ENCODE results near the gene AIPL1. TPM values are rescaled to one million over a fixed set of nuclear protein-coding genes. Genes with fewer than 3 reads are reported as not detected.

Gene AIPL1
- total and polyA plus RNA-seq, 2 donors from 2014 or later = not detected

- no peak for TF ChIP-seq CTCF (IDR thresholded peaks at IDR 0.05; ENCODE audit: borderline replicate concordance, extremely low read depth, insufficient read depth)
- no peaks in the 10 kb centered on the region for H3K4me1 ChIP-seq (ENCODE audit: control insufficient read depth in 2 of 3, insufficient read depth in 2 of 3, low read depth in 1 of 3, low read length in 3 of 3)
- DNase-seq (no peak), FAIRE-seq (no peak)
- H3K4me3 ChIP-seq (ENCODE audit: low read length in 3 of 3) = no peak overlapping the region
- H3K27ac ChIP-seq (ENCODE audit: low read depth in 2 of 2, low read length in 2 of 2) = no peak overlapping the region
- H3K9ac ChIP-seq (ENCODE audit: low read length in 3 of 3) = no peak overlapping the region
- no peaks in the 10 kb centered on the region for H3K27me3 ChIP-seq (ENCODE audit: control insufficient read depth, insufficient read depth, low read length)
- intact Hi-C loops (cut with DNase I) = no loop called here
- no peaks in the 10 kb centered on the region for H3K9me3 ChIP-seq (ENCODE audit: control insufficient read depth in 2 of 3, insufficient read depth in 1 of 3, low read length in 3 of 3)
- H3K36me3 ChIP-seq (ENCODE audit: control insufficient read depth in 2 of 3, insufficient read depth in 3 of 3, low read length in 3 of 3) = no peaks in the 10 kb centered on the region
These were observed 8.4 kb downstream of the AIPL1 start for GRCh38 chr17:6426356-6427101.

- FAIRE-seq (no peak), DNase-seq (no peak)
- intact Hi-C loops (cut with DNase I) = no loop called here
- no peaks in the 10 kb centered on the region for H3K27me3 ChIP-seq (ENCODE audit: control insufficient read depth, insufficient read depth, low read length)
- no peak for TF ChIP-seq CTCF (IDR thresholded peaks at IDR 0.05; ENCODE audit: borderline replicate concordance, extremely low read depth, insufficient read depth)
- H3K4me3 ChIP-seq (ENCODE audit: low read length in 3 of 3) = no peak overlapping the region
- no peaks in the 10 kb centered on the region for H3K4me1 ChIP-seq (ENCODE audit: control insufficient read depth in 2 of 3, insufficient read depth in 2 of 3, low read depth in 1 of 3, low read length in 3 of 3)
- H3K36me3 ChIP-seq (ENCODE audit: control insufficient read depth in 2 of 3, insufficient read depth in 3 of 3, low read length in 3 of 3) = no peaks in the 10 kb centered on the region
- H3K9me3 ChIP-seq (ENCODE audit: control insufficient read depth in 2 of 3, insufficient read depth in 1 of 3, low read length in 3 of 3) = no peaks in the 10 kb centered on the region
- H3K9ac ChIP-seq (ENCODE audit: low read length in 3 of 3) = no peak overlapping the region
- no peak overlapping the region for H3K27ac ChIP-seq (ENCODE audit: low read depth in 2 of 2, low read length in 2 of 2)
These were observed 9.5 kb downstream of the AIPL1 start for GRCh38 chr17:6425407-6425806.

GRCh38 chr17:6423931-6424330, 11.0 kb downstream of the AIPL1 start:
- intact Hi-C loops (cut with DNase I) = no loop called here

More at GRCh38 chr17:6423931-6424330, 11.0 kb downstream of the AIPL1 start:
- Histone ChIP-seq H3K4me3 (ENCODE audit: low read length in 3 of 3) (no peak overlapping the region), H3K4me1 (ENCODE audit: control insufficient read depth in 2 of 3, insufficient read depth in 2 of 3, low read depth in 1 of 3, low read length in 3 of 3) (no peaks in the 10 kb centered on the region), H3K9ac (ENCODE audit: low read length in 3 of 3) (no peak overlapping the region), H3K36me3 (ENCODE audit: control insufficient read depth in 2 of 3, insufficient read depth in 3 of 3, low read length in 3 of 3) (no peaks in the 10 kb centered on the region), H3K27me3 (ENCODE audit: control insufficient read depth, insufficient read depth, low read length) (no peaks in the 10 kb centered on the region), H3K9me3 (ENCODE audit: control insufficient read depth in 2 of 3, insufficient read depth in 1 of 3, low read length in 3 of 3) (no peaks in the 10 kb centered on the region), H3K27ac (ENCODE audit: low read depth in 2 of 2, low read length in 2 of 2) (no peak overlapping the region)
- no peak for TF ChIP-seq CTCF (IDR thresholded peaks at IDR 0.05; ENCODE audit: borderline replicate concordance, extremely low read depth, insufficient read depth)
- DNase-seq (no peak), FAIRE-seq (no peak)

Data from kidney (tissue), 14 donors.